SK-N-SH treated with all-trans-retinoic acid at 6 μM for 48 hours (cell line): Measurements from ENCODE around the gene PPFIA4.

Source experiments
- ATAC-seq: fragments of 200-7000 bp; cut with Tn5 transposase; 3 replicates; pipeline ENCODE4 v1.9.1; 2020; ENCODE audit warnings: mild to moderate bottlenecking, moderate library complexity
- BACH2 ChIP-seq: fragments of 250-450 bp; sonication (Bioruptor Pico); IDR thresholded peaks from 2 replicates; pipeline ENCODE4 v1.9.0; 2021; ENCODE audit warnings: mild to moderate bottlenecking, borderline replicate concordance
- ESRRG ChIP-seq: fragments of 250-450 bp; sonication (Bioruptor Pico); IDR thresholded peaks from 2 replicates; pipeline ENCODE4 v1.6.1; 2021; ENCODE audit warnings: mild to moderate bottlenecking
- GLIS3 ChIP-seq: fragments of 250-450 bp; sonication (Bioruptor Pico); IDR thresholded peaks from 2 replicates; pipeline ENCODE4 v1.5.0; 2020; ENCODE audit warnings: mild to moderate bottlenecking, moderate library complexity
- ISL1 ChIP-seq: fragments of 250-450 bp; sonication (Bioruptor Pico); IDR thresholded peaks from 2 replicates; pipeline ENCODE4 v2.1.2; 2022; ENCODE audit warnings: mild to moderate bottlenecking, moderate library complexity
- PATZ1 ChIP-seq: fragments of 250-450 bp; sonication (Bioruptor Pico); IDR thresholded peaks from 2 replicates; pipeline ENCODE4 v1.8.0; 2020; ENCODE audit warnings: mild to moderate bottlenecking, moderate library complexity, borderline replicate concordance
- POU6F1 ChIP-seq: fragments of 250-450 bp; sonication (Bioruptor Pico); IDR thresholded peaks from 2 replicates; pipeline ENCODE4 v1.8.0; 2021; ENCODE audit warnings: low read depth, mild to moderate bottlenecking, moderate library complexity, borderline replicate concordance
- SNAI2 ChIP-seq: fragments of 250-450 bp; sonication (Bioruptor Pico); IDR thresholded peaks from 2 replicates; pipeline ENCODE4 v1.5.0; 2020; ENCODE audit warnings: mild to moderate bottlenecking, moderate library complexity
- TCF4 ChIP-seq: fragments of 250-450 bp; sonication (Bioruptor Pico); IDR thresholded peaks from 2 replicates; pipeline ENCODE4 v1.8.0; 2021; ENCODE audit warnings: mild to moderate bottlenecking, moderate library complexity, borderline replicate concordance
- ZFP3 ChIP-seq: fragments of 250-450 bp; sonication (Bioruptor Pico); IDR thresholded peaks from 2 replicates; pipeline ENCODE4 v1.5.0; 2020; ENCODE audit warnings: mild to moderate bottlenecking, moderate library complexity
- ZFP30 ChIP-seq: fragments of 450-650 bp; formaldehyde crosslinking; IDR thresholded peaks from 2 replicates; pipeline ENCODE4 v1.5.0; 2022; ENCODE audit warnings: mild to moderate bottlenecking, moderate library complexity
- ZNF70 ChIP-seq: fragments of 450-650 bp; formaldehyde crosslinking; IDR thresholded peaks from 2 replicates; pipeline ENCODE4 v1.5.0; 2020; ENCODE audit warnings: mild to moderate bottlenecking, moderate library complexity
- ZNF8 ChIP-seq: fragments of 450-650 bp; formaldehyde crosslinking; IDR thresholded peaks from 2 replicates; pipeline ENCODE4 v1.5.0; 2020; ENCODE audit warnings: mild to moderate bottlenecking, moderate library complexity
- TF ChIP-seq, protein P1 (sequence below): fragments of 250-450 bp; sonication (Bioruptor Pico); IDR thresholded peaks from 2 replicates; pipeline ENCODE4 v1.5.0; 2020; ENCODE audit warnings: mild to moderate bottlenecking, moderate library complexity
- TF ChIP-seq, protein P2 (sequence below): fragments of 250-450 bp; sonication (Bioruptor Pico); IDR thresholded peaks from 2 replicates; pipeline ENCODE4 v1.5.1; 2021; ENCODE audit warnings: mild to moderate bottlenecking, moderate library complexity
- TF ChIP-seq, protein P3 (sequence below): fragments of 250-450 bp; sonication (Bioruptor Pico); IDR thresholded peaks from 2 replicates; pipeline ENCODE4 v1.5.1; 2020; ENCODE audit warnings: low read depth, mild to moderate bottlenecking, moderate library complexity

Gene PPFIA4

DNA sequence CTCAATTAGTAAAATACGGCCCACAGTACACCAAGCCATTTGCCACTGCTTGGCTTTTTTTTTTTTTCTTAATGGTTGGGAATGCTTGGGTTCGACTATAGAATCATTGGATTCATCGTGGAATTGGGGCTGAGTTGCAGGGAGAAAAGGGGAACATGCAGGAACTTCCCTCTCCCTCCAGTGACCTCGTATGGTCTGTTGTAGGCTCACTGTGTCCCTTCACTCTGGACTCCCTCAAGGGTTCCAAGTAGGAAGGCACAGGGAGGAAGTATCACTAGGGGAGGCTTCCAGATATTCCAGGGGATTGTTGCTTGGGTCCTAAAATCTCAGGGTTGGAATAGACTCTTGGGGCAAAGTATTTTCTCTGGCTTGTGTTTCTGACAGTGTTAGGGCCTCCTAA is 24.5 kb downstream of the PPFIA4 start (continued):
- TF ChIP-seq, protein P1, sequence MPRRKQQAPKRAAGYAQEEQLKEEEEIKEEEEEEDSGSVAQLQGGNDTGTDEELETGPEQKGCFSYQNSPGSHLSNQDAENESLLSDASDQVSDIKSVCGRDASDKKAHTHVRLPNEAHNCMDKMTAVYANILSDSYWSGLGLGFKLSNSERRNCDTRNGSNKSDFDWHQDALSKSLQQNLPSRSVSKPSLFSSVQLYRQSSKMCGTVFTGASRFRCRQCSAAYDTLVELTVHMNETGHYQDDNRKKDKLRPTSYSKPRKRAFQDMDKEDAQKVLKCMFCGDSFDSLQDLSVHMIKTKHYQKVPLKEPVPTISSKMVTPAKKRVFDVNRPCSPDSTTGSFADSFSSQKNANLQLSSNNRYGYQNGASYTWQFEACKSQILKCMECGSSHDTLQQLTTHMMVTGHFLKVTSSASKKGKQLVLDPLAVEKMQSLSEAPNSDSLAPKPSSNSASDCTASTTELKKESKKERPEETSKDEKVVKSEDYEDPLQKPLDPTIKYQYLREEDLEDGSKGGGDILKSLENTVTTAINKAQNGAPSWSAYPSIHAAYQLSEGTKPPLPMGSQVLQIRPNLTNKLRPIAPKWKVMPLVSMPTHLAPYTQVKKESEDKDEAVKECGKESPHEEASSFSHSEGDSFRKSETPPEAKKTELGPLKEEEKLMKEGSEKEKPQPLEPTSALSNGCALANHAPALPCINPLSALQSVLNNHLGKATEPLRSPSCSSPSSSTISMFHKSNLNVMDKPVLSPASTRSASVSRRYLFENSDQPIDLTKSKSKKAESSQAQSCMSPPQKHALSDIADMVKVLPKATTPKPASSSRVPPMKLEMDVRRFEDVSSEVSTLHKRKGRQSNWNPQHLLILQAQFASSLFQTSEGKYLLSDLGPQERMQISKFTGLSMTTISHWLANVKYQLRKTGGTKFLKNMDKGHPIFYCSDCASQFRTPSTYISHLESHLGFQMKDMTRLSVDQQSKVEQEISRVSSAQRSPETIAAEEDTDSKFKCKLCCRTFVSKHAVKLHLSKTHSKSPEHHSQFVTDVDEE (CRISPR knock-in tag), result no peak

DNA sequence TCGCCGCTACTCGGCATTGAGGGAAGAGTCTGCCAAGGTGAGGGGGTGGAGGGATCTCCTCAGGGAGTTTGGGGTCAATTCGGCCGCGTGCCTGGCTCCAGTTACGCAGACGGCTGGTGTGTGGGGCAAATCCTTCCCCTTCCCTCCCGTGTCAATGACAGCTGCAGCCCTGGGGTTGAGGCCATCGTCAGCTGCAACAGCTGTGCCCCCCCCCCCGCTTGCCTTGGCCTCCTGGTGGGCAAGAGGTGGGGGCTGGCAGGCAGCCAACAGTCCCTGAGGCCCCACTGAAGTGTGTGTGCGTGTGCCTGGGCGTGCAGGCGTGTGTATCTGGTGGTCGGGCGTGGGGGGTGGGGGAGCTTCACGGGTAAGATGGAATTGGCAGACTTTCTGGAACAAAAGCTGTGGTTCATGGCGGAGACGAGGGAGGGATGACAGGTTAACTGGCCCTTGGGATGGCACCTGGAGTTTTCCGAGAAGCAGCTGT is 25.6 kb downstream of the PPFIA4 start:
- ATAC-seq, result no peak
- TF ChIP-seq, protein P1 (CRISPR knock-in tag), result no peak
- TF ChIP-seq, protein P2, sequence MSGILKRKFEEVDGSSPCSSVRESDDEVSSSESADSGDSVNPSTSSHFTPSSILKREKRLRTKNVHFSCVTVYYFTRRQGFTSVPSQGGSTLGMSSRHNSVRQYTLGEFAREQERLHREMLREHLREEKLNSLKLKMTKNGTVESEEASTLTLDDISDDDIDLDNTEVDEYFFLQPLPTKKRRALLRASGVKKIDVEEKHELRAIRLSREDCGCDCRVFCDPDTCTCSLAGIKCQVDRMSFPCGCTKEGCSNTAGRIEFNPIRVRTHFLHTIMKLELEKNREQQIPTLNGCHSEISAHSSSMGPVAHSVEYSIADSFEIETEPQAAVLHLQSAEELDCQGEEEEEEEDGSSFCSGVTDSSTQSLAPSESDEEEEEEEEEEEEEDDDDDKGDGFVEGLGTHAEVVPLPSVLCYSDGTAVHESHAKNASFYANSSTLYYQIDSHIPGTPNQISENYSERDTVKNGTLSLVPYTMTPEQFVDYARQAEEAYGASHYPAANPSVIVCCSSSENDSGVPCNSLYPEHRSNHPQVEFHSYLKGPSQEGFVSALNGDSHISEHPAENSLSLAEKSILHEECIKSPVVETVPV (CRISPR knock-in tag), result no peak
- TF ChIP-seq ESRRG (CRISPR knock-in tag), result no peak
- no peak for TF ChIP-seq ZNF8 (CRISPR knock-in tag)
- TF ChIP-seq TCF4 (CRISPR knock-in tag), result no peak; the same call in 1 of the 2 replicates
- TF ChIP-seq BACH2 (CRISPR knock-in tag), result no peak
- TF ChIP-seq ZNF70 (CRISPR knock-in tag), result no peak
- TF ChIP-seq, protein P3, sequence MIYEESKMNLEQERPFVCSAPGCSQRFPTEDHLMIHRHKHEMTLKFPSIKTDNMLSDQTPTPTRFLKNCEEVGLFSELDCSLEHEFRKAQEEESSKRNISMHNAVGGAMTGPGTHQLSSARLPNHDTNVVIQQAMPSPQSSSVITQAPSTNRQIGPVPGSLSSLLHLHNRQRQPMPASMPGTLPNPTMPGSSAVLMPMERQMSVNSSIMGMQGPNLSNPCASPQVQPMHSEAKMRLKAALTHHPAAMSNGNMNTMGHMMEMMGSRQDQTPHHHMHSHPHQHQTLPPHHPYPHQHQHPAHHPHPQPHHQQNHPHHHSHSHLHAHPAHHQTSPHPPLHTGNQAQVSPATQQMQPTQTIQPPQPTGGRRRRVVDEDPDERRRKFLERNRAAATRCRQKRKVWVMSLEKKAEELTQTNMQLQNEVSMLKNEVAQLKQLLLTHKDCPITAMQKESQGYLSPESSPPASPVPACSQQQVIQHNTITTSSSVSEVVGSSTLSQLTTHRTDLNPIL (CRISPR knock-in tag), result no peak
- TF ChIP-seq GLIS3 (CRISPR knock-in tag), result no peak

DNA sequence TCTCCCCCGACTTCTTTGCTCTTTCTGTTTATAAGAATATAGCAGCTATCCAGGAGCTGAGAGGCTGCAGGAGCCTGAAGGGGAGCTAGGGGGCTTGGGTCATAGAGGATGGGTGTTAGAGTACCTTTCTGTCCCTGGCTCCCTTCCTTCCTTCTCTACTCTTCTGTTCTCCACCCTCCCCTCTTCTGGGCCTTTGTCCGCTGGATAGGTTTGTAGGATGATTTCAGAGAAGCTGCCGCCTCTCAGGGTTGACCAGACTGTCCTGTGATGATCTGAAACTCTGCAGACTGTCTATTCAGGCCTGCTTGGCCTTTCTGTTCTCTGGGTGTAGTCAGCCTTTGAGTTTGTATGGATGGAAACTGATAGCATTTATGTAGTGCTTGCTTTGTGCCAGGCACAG is 26.3 kb downstream of the PPFIA4 start:
- no peak for ATAC-seq
- TF ChIP-seq ESRRG (CRISPR knock-in tag) (no peak), POU6F1 (CRISPR knock-in tag) (no peak), PATZ1 (no peak), ZFP3 (CRISPR knock-in tag) (no peak), ZNF70 (CRISPR knock-in tag) (no peak), ZFP30 (CRISPR knock-in tag) (no peak), ISL1 (CRISPR knock-in tag) (no peak), SNAI2 (no peak)
- TF ChIP-seq, protein P1 (CRISPR knock-in tag), result no peak
- TF ChIP-seq, protein P3 (CRISPR knock-in tag), result no peak
- TF ChIP-seq, protein P2 (CRISPR knock-in tag), result no peak
